Neural crest cell (in vitro differentiated cells): ENCODE measurements around the gene TACSTD2. TPM values are rescaled to one million over a fixed set of nuclear protein-coding genes. Genes with fewer than 3 reads are reported as not detected.
"Not testable (repeated sequence)": the region's sequence is repeated elsewhere in the genome, so short reads cannot be mapped to it uniquely, and the experiment has no call there.

ENCODE experiments used
- DNase-seq: peaks from one replicate; pipeline ENCODE4 v3.0.0; 2021; ENCODE audit warnings: low read depth, mixed read lengths, low spot score
- H3K27ac Mint-ChIP-seq: one replicate; pipeline ENCODE4 v1.8.0; 2021; ENCODE audit warnings: mild to moderate bottlenecking, mixed read lengths; ENCODE audit not compliant: unreplicated experiment
- H3K27me3 Mint-ChIP-seq: 2 replicates; pipeline ENCODE4 v1.8.0; 2021; ENCODE audit warnings: low read depth, mild to moderate bottlenecking, mixed read lengths
- H3K36me3 Mint-ChIP-seq: 2 replicates; pipeline ENCODE4 v1.8.0; 2021; ENCODE audit warnings: low read depth, mild to moderate bottlenecking, mixed read lengths
- H3K4me1 Mint-ChIP-seq: 2 replicates; pipeline ENCODE4 v1.8.0; 2021; ENCODE audit warnings: mixed read lengths
- H3K4me3 Mint-ChIP-seq: one replicate; pipeline ENCODE4 v1.8.0; 2021; ENCODE audit warnings: mild to moderate bottlenecking, mixed read lengths
- H3K9me3 Mint-ChIP-seq: 2 replicates; pipeline ENCODE4 v1.8.0; 2021; ENCODE audit warnings: mixed read lengths
- total RNA-seq: library from RNA; stranded (reverse); gene quantifications from 2 replicates; pipeline ENCODE4 v1.2.1, GENCODE V29; 2021
- TF ChIP-seq, protein P1 (sequence below): fragments of 200-600 bp; sonication (generic); conservative IDR thresholded peaks from 2 replicates; pipeline ENCODE4 v1.5.0; 2021; ENCODE audit warnings: antibody characterized with exemption, mild to moderate bottlenecking

The TACSTD2 gene
- total RNA-seq, 1 donor from 2014 or later, result not detected

DNA sequence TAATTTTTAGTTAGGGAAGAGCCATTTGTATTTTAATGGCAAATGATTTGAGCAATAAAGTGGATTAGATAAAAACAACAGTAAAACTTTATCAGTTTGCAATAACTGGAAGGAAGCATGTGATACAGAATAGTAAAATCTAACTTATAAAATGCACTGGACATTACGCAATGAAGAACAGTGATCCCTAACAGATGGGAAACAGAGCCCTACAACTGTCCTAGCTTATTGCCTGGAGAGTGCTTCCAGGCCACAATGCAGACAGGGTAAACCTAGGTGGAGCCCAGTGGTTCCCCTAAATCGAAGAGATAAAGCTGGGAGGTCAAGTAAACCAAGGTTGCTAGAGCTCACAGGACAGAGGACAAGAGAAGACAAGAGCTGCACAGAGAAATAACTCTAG lies 37.5 kb downstream of the TACSTD2 start:
- no peak overlapping the region for H3K4me3 Mint-ChIP-seq
- DNase-seq, result no peak
- no peak overlapping the region for H3K27ac Mint-ChIP-seq
- TF ChIP-seq, protein P1, sequence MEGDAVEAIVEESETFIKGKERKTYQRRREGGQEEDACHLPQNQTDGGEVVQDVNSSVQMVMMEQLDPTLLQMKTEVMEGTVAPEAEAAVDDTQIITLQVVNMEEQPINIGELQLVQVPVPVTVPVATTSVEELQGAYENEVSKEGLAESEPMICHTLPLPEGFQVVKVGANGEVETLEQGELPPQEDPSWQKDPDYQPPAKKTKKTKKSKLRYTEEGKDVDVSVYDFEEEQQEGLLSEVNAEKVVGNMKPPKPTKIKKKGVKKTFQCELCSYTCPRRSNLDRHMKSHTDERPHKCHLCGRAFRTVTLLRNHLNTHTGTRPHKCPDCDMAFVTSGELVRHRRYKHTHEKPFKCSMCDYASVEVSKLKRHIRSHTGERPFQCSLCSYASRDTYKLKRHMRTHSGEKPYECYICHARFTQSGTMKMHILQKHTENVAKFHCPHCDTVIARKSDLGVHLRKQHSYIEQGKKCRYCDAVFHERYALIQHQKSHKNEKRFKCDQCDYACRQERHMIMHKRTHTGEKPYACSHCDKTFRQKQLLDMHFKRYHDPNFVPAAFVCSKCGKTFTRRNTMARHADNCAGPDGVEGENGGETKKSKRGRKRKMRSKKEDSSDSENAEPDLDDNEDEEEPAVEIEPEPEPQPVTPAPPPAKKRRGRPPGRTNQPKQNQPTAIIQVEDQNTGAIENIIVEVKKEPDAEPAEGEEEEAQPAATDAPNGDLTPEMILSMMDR, result no peak
- no peaks in the 10 kb centered on the region for H3K27me3 Mint-ChIP-seq
- H3K4me1 Mint-ChIP-seq, result no peaks in the 10 kb centered on the region
- no peaks in the 10 kb centered on the region for H3K36me3 Mint-ChIP-seq
- H3K9me3 Mint-ChIP-seq, result no peaks in the 10 kb centered on the region

- H3K27me3 Mint-ChIP-seq, result no peaks in the 10 kb centered on the region
- no peaks in the 10 kb centered on the region for H3K9me3 Mint-ChIP-seq
- no peak overlapping the region for H3K4me3 Mint-ChIP-seq
- TF ChIP-seq, protein P1, result no peak
- no peaks in the 10 kb centered on the region for H3K4me1 Mint-ChIP-seq
- DNase-seq, result no peak
- no peaks in the 10 kb centered on the region for H3K36me3 Mint-ChIP-seq
- H3K27ac Mint-ChIP-seq, result no peak overlapping the region
Measured at GRCh38 chr1:58538821-58539220, 38.2 kb downstream of the TACSTD2 start.

DNA sequence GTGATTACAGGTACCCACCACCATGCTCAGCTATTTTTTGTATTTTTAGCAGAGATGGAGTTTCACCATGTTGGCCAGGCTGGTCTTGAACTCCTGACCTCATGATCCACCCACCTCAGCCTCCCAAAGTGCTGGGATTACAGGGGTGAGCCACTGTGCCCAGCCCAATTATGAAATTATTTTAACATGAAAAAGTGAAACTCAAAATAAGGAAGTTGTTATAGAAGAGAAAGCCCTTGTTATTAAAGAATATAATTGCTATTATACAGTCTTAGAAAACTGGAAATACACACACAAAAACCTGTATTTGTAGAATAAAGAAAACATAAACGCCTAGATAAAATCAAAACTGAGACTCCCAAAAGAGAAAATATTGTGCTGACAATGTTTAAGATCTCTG lies 45.2 kb downstream of the TACSTD2 start:
- not testable (repeated sequence) for DNase-seq, H3K27me3 Mint-ChIP-seq, H3K36me3 Mint-ChIP-seq, H3K4me1 Mint-ChIP-seq, H3K4me3 Mint-ChIP-seq, H3K9me3 Mint-ChIP-seq, H3K27ac Mint-ChIP-seq

DNA sequence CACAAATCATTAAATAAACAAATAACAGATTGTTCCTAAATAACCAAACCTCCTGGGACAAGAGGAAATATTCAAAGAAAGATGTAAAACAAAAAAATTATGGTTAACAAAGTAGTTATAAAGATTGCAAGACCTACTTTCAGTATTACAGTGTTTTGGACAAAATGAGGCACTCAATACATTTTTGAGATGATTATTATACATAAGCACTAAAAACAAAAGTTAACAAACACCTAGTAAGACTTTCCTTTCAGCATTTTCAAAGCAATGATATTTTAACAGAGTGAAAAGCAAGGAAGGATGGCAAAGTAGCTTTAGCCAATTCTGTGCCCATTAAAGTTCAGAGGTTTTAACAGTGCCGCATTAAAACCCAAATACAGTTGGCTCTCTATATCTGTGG lies 47.8 kb downstream of the TACSTD2 start:
- no peaks in the 10 kb centered on the region for H3K4me1 Mint-ChIP-seq
- no peak for DNase-seq
- H3K27ac Mint-ChIP-seq, result no peak overlapping the region
- H3K36me3 Mint-ChIP-seq, result no peaks in the 10 kb centered on the region
- H3K27me3 Mint-ChIP-seq, result no peaks in the 10 kb centered on the region
- TF ChIP-seq, protein P1, result no peak
- H3K4me3 Mint-ChIP-seq, result no peak overlapping the region
- no peaks in the 10 kb centered on the region for H3K9me3 Mint-ChIP-seq

- Mint-ChIP-seq H3K4me1 (no peaks in the 10 kb centered on the region), H3K36me3 (no peaks in the 10 kb centered on the region), H3K27me3 (no peaks in the 10 kb centered on the region), H3K9me3 (no peaks in the 10 kb centered on the region), H3K4me3 (no peak overlapping the region), H3K27ac (no peak overlapping the region)
- TF ChIP-seq, protein P1, result no peak
- no peak for DNase-seq
Measured at GRCh38 chr1:58528518-58528917, 48.5 kb downstream of the TACSTD2 start.

Other genes starting within 250 kb of the TACSTD2 start
- 8.1 and 14.8 TPM in 2 replicates for gene OMA1, start 30.5 kb downstream of the TACSTD2 start, total RNA-seq
- gene MYSM1, start 122.8 kb upstream of the TACSTD2 start, total RNA-seq, result 44.0 and 44.8 TPM in 2 replicates
- gene JUN, start 206.8 kb upstream of the TACSTD2 start, total RNA-seq, result 28.7 and 29.0 TPM in 2 replicates